Tibial nerve (tissue), 4 donors: ENCODE data around the gene FGD3.

Source experiments
- CTCF ChIP-seq, 5 experiments: fragments of 200-600 bp in 3 of 5; fragments of 450-650 bp in 2 of 5; sonication (generic) in 3 of 5; IDR thresholded peaks; one replicate each; pipeline ENCODE4 v1.5.1; 2016 to 2019; ENCODE audit warnings: antibody characterized with exemption in 5 of 5, mild to moderate bottlenecking in 3 of 5, moderate library complexity in 2 of 5
- EP300 ChIP-seq, 2 donors: sonication (generic); formaldehyde crosslinking; IDR thresholded peaks; one replicate each; pipeline ENCODE4 v1.6.1; 2017; ENCODE audit warnings: antibody characterized with exemption in 2 of 2, mild to moderate bottlenecking in 1 of 2
- POLR2A ChIP-seq, 2 donors: fragments of 450-650 bp; IDR thresholded peaks; one replicate each; pipeline ENCODE4 v1.6.1; 2017; ENCODE audit warnings: antibody characterized with exemption in 2 of 2, mild to moderate bottlenecking in 2 of 2, moderate library complexity in 2 of 2

GRCh38 chr9:92970467-92970923, 23.2 kb downstream of the FGD3 start:
- TF ChIP-seq CTCF (IDR thresholded peaks at IDR 0.05) (no peak), POLR2A (IDR thresholded peaks at IDR 0.05) (no peak), EP300 (IDR thresholded peaks at IDR 0.05) (no peak)
